Stomach smooth muscle (tissue), 2 donors: Measurements from ENCODE around the gene ITPKA.

Experiments
- H3K27ac ChIP-seq: one replicate; pipeline ENCODE4 v1.7.0; 2013; ENCODE audit warnings: mild to moderate bottlenecking, low read length, inconsistent platforms
- H3K27me3 ChIP-seq, 2 donors: one replicate each; pipeline ENCODE4 v1.7.0; 2013; ENCODE audit warnings: low read length in 2 of 2; ENCODE audit not compliant: insufficient read depth in 2 of 2, control insufficient read depth in 1 of 2
- H3K36me3 ChIP-seq, 2 donors: one replicate each; pipeline ENCODE4 v1.7.0; 2013; ENCODE audit warnings: low read length in 2 of 2; ENCODE audit not compliant: control insufficient read depth in 2 of 2, insufficient read depth in 2 of 2
- H3K4me1 ChIP-seq: one replicate; pipeline ENCODE4 v1.7.0; 2013; ENCODE audit warnings: low read length; ENCODE audit not compliant: control insufficient read depth, insufficient read depth
- H3K4me3 ChIP-seq, 2 donors: one replicate each; pipeline ENCODE4 v1.7.0; 2013; ENCODE audit warnings: low read length in 2 of 2
- H3K9ac ChIP-seq, 2 donors: one replicate each; pipeline ENCODE4 v1.7.0; 2013; ENCODE audit warnings: low read length in 2 of 2, mild to moderate bottlenecking in 1 of 2
- H3K9me3 ChIP-seq, 2 donors: one replicate each; pipeline ENCODE4 v1.7.0; 2013; ENCODE audit warnings: low read length in 2 of 2; ENCODE audit not compliant: control insufficient read depth in 2 of 2
- donor health status: healthy.
- donor health status: Pancreatic carcinoma.

ITPKA gene

DNA sequence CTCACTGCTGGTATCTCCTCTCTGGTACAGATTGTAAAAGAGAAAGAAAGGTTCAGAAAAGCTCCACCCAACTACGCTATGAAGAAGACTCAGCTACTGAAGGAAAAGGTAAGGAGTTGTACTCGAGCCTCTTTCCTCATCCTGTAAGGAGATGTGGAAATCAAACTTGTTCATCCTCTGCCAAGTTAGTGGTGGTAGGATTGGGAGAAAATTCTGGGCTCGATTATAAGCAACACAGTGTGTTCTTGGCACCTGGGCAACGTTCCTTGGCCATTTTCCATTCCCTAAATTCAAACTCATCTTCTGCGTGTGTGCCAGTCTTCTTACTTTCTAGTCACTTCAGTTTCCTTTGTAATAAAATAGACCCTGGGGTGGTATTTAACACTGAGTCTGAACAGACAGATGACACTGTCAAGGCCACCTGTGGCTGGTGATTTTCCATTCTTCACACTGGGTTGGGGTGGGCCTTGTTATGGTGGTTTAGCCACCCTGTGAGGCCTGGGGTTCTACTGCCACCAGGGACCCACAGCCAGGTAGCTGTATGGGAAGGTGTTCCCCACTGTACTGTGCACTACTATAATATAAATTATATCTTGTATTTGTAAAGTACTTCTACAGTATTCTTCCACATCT, 17.1 kb upstream of the ITPKA start:
- Histone ChIP-seq H3K4me1 (no peaks in the 10 kb centered on the region), H3K4me3 (no peak overlapping the region), H3K9ac (no peak overlapping the region), H3K27me3 (no peaks in the 10 kb centered on the region), H3K36me3 (peaks cover 58 to 62% of the 10 kb centered on the region in 2 donors), H3K9me3 (no peaks in the 10 kb centered on the region), H3K27ac (no peak overlapping the region)

DNA sequence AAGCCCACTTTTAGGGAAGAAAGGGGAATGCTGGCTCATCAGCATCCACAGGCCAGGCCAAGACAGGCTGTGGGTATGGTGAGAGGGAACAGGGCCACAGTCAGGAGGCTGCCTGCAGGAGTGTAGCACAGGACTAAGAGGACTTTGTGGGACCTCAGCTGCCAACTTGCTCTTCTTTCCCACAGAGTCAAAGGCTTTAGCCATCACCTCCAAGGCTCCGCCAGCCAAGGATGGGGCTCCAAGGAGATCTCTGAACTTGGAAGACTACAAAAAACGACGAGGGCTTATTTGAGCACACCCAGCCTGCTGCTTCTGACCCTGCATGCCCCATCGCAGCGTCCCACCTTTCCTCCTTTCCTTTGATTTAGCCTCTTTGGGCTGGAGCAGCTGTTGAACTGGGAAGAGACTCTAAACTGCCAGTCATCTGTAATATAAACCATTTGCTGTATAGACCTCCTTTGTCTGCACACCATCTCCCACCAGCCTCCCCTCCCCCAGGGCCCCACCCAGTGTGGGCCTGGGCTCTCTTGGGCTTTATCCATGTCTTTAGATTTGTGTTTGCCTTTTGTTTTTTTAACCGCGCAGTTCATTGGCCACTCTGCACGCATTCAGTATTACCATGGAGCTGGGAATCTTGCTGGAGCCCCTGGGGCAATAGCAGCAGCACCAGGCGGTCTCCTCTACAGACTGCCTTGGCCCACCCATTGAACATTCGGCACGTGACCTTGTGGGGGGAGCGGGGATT, 13.1 kb upstream of the ITPKA start:
- Histone ChIP-seq H3K9me3 (peaks cover 0 to 3% of the 10 kb centered on the region in 2 donors), H3K36me3 (peaks cover 52 to 56% of the 10 kb centered on the region in 2 donors), H3K4me1 (no peaks in the 10 kb centered on the region), H3K9ac (no peak overlapping the region), H3K4me3 (no peak overlapping the region), H3K27me3 (no peaks in the 10 kb centered on the region), H3K27ac (no peak overlapping the region)

DNA sequence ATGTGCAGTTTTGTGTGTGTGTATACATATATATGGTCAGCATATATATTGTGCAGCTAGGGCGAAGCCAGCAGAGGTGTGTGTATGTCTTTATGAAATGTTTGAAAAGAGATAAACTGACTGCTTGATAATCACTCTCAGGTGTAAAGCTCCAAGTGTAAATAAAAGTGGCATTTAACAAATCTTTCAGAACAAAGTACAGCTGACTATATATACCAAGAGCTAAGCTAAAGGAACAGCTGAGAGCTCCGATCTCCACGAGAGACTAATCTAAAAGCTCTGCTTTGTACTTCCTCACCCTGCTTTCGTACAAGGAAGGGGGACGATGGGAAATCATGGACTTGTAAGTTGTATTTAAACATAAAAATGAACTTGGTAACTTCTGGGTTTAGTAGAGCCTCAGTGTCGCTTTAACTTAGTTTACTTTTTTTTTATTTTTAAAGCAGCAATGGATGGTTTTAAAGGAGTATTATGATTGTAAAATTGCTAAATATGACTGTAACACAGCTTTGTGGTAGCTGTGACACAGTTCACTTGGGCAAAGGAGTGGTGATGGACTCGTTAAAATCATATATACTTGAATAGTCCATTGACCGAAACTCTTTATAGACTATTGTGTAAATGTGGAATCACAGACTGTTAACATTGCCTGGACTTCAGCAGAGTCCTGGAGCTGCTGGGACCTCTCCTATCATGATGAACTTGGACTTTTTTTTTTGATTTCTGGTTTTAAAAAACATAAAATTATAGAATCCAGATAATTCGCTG, 11.4 kb upstream of the ITPKA start:
- no peaks in the 10 kb centered on the region for H3K4me1 ChIP-seq
- H3K27me3 ChIP-seq: peaks cover 2 to 5% of the 10 kb centered on the region in 2 donors
- H3K27ac ChIP-seq: no peak overlapping the region
- H3K9ac ChIP-seq: no peak overlapping the region
- peaks cover 36 to 39% of the 10 kb centered on the region in 2 donors for H3K36me3 ChIP-seq
- H3K9me3 ChIP-seq: peaks cover 0 to 3% of the 10 kb centered on the region in 2 donors
- H3K4me3 ChIP-seq: no peak overlapping the region

DNA sequence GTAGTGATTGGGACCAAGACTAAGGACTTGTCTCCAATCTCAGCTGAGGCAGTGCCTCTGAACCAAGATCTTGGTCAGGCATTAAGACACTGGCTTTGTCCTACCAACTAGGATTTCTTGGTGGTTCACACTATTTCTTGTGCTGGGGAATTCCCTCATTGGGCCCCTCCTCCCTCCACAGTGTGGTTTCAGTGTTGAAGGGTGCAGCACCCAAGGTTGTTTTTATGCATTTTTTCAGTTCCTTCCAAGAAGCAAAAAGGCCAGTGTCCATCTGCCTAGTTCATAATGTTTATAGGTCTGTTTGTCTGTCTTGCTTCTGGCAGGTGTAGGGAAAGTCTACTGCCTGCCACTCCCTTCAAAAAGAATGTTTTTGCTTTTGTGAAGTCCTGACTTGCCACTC, 10.6 kb upstream of the ITPKA start:
- H3K4me3 ChIP-seq: no peak overlapping the region
- peaks cover 34% of the 10 kb centered on the region in 2 donors for H3K36me3 ChIP-seq

DNA sequence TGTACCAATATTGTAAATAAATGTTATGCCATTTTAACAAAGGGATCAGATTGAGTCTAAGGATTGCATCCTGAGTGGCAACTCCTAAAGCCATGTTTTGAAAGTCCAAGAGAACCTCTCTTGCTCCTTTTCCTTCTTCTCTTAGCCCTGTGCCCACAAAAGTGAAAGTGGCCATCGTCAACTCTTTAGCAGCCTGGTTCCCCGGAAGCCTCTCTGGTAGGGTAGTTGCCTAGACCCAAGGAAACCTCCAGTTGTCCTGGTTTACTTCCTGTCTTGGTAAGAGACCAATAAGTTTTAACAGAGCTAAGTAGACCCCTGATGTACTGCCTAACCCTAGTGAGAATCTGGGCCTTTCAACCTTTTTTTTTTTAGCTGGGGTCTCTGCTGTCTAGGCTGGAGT, 10.2 kb upstream of the ITPKA start:
- Histone ChIP-seq H3K27me3 (peaks cover 10% of the 10 kb centered on the region in 2 donors), H3K27ac (no peak overlapping the region), H3K4me1 (no peaks in the 10 kb centered on the region), H3K9me3 (peaks cover 0 to 3% of the 10 kb centered on the region in 2 donors), H3K4me3 (no peak overlapping the region), H3K36me3 (peaks cover 32 to 34% of the 10 kb centered on the region in 2 donors), H3K9ac (no peak overlapping the region)

More for the DNA sequence above, 10.6 kb upstream of the ITPKA start:
- Histone ChIP-seq H3K9ac (no peak overlapping the region), H3K9me3 (peaks cover 0 to 3% of the 10 kb centered on the region in 2 donors), H3K4me1 (no peaks in the 10 kb centered on the region), H3K27me3 (peaks cover 8 to 9% of the 10 kb centered on the region in 2 donors), H3K27ac (no peak overlapping the region)

DNA sequence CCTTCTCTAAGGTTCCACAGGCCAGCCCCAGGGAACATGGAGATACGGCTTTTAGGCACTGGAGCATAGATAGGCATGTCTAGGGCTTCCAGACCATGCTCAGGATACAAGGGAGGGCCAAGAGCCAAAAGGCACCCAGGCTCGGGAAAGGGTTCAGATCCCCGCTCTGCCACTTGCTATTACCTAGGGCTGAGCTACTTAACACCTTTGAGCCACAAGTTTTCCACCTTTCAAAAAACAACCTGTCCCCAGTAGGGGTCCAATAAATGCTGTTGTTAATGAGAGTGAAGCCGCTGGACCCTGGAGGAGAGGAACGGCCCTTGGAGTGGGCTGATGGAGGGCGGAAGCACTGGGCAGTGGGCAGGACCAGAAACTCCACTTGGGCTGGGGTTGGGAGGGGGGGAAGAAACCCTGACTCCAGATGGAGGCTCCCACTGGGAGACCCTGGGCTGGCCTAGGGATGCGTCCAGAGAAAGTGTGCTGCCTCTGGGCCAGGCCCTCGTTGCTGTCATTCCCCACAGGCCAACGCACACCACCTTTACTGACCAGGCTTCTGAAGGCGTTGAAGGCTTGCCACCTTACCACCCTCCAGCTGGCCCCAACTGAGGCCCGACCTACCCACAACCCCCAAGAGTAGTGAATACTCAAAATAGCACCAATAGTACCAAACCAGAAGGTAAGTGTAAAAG, 8.6 kb upstream of the ITPKA start:
- Histone ChIP-seq H3K27me3 (peaks cover 10% of the 10 kb centered on the region in 2 donors), H3K27ac (no peak overlapping the region), H3K9me3 (peaks cover 0 to 3% of the 10 kb centered on the region in 2 donors), H3K9ac (no peak overlapping the region), H3K4me1 (no peaks in the 10 kb centered on the region), H3K36me3 (peaks cover 20 to 23% of the 10 kb centered on the region in 2 donors), H3K4me3 (no peak overlapping the region)

DNA sequence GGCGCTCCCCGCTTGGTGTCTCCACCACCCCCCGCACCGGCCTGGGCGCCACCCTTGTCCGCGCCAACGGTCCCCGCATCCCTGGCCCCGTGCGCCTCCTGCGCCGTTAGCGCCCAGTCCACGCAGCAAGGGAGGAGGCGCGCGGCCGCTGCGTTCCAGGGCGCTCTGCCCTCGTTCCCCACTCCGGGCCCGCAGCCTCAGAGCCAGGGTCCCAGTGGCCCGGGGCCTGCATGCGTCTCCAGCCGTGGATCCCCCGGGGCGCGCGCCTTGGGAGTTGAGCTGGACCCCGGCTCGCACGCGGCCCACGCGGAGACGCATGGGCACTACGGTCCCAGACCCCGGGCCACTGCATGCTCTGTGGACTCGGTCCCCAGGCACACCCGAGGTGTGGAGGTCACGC, 7.4 kb upstream of the ITPKA start:
- H3K4me1 ChIP-seq: no peaks in the 10 kb centered on the region
- peaks cover 11 to 14% of the 10 kb centered on the region in 2 donors for H3K36me3 ChIP-seq
- H3K9me3 ChIP-seq: peaks cover 0 to 3% of the 10 kb centered on the region in 2 donors
- H3K9ac ChIP-seq: no peak overlapping the region
- peaks cover 14% of the 10 kb centered on the region in 2 donors for H3K27me3 ChIP-seq
- no peak overlapping the region for H3K4me3 ChIP-seq
- no peak overlapping the region for H3K27ac ChIP-seq

DNA sequence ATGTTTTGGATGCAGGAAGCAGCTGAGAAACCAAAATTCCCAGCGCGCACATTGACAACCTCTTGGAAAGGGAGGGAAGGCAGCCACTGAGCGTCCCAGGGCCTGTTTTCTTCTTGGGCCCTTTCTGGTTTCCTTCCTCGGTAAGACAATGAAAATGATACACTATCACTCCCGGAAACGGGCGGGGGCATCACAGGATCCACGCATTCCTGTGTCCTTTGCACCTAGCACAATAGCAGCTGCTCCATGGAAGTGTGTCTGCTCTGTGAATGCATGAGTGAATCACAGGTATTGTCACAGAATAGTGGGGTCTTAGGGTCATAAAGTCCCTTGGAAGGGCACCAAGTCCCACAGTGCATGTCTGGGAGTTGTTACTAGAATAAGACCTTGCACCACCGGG, 6.3 kb upstream of the ITPKA start:
- Histone ChIP-seq H3K4me1 (peaks cover 3% of the 10 kb centered on the region), H3K27me3 (peaks cover 17 to 19% of the 10 kb centered on the region in 2 donors), H3K9ac (no peak overlapping the region), H3K4me3 (no peak overlapping the region), H3K27ac (no peak overlapping the region), H3K36me3 (peaks cover 7 to 9% of the 10 kb centered on the region in 2 donors), H3K9me3 (peaks cover 0 to 3% of the 10 kb centered on the region in 2 donors)

DNA sequence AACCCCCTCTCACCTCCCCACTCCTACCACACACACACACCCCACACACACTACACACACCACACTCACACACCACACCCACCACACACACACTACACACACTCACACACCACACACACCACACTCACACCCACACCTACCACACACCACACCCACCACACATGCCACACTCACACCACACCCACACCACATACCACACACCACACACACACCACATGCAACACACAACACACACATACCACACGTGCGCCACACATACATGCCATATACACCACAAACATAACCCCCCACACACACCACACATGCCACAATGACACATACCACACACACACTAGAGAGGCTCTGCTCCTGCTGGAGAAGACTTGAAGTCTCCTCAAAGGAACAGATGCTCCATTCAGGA, 5.9 kb upstream of the ITPKA start:
- peaks cover 4 to 8% of the 10 kb centered on the region in 2 donors for H3K36me3 ChIP-seq
- H3K27ac ChIP-seq: no peak overlapping the region
- peaks cover 7% of the 10 kb centered on the region for H3K4me1 ChIP-seq
- H3K9ac ChIP-seq: no peak overlapping the region
- peaks cover 20 to 21% of the 10 kb centered on the region in 2 donors for H3K27me3 ChIP-seq
- no peak overlapping the region for H3K4me3 ChIP-seq
- peaks cover 0 to 2% of the 10 kb centered on the region in 2 donors for H3K9me3 ChIP-seq

DNA sequence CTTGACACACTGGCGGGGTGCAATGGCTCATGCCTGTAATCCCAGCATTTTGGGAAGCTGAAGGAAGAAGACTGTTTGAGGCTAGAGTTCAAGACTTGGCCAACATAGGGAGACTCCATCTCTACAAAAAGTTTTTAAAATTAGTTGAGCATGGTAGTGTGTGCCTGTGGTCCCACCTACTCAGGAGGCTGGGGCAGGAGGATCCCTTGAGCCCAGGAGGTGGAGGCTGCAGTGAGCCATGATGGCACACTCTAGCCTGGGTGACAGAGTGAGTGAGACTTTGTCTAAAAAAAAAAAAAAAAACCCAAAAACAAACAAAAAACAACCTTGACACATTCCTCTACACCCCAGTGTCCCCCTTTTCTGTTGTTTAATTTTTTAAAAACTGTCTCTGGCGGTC, 4.0 kb upstream of the ITPKA start:
- Histone ChIP-seq H3K4me1 (peaks cover 23% of the 10 kb centered on the region), H3K36me3 (no peaks in the 10 kb centered on the region), H3K27ac (no peak overlapping the region), H3K9ac (no peak overlapping the region), H3K9me3 (no peaks in the 10 kb centered on the region), H3K4me3 (no peak overlapping the region), H3K27me3 (peaks cover 21 to 27% of the 10 kb centered on the region in 2 donors)
